ENCODE results near the gene MAST2. TPM values are rescaled to one million over a fixed set of nuclear protein-coding genes. Genes with fewer than 3 reads are reported as not detected.

The MAST2 gene
- total RNA-seq, 6 experiments from 2014 or later, result 27.8 to 40.7 (median 29.7) TPM

- Mint-ChIP-seq H3K27ac (no peak overlapping the region), H3K36me3 (ENCODE audit: low read depth) (peaks cover 10% of the 10 kb centered on the region; the same call in 1 of the 2 replicates), H3K27me3 (ENCODE audit: insufficient read depth) (no peaks in the 10 kb centered on the region), H3K9me3 (no peaks in the 10 kb centered on the region), H3K4me3 (no peak overlapping the region), H3K4me1 (ENCODE audit: low read depth) (no peaks in the 10 kb centered on the region)
- DNase-seq, result no peak
- peak; percentile 19; the same call in 1 of the 2 replicates for TF ChIP-seq CTCF (IDR thresholded peaks at IDR 0.05)
Measured at GRCh38 chr1:46021046-46021996, 217.9 kb downstream of the MAST2 start.

- no peak for TF ChIP-seq CTCF (IDR thresholded peaks at IDR 0.05)
- H3K4me1 Mint-ChIP-seq (ENCODE audit: low read depth), result 0 out of 2 replicates have a peak, but pooled peaks cover 6% of the 10 kb centered on the region
- DNase-seq, result no peak
- no peaks in the 10 kb centered on the region; the same call in 1 of the 2 replicates for H3K27me3 Mint-ChIP-seq (ENCODE audit: insufficient read depth)
- H3K36me3 Mint-ChIP-seq (ENCODE audit: low read depth), result peaks cover 12% of the 10 kb centered on the region
- no peak overlapping the region for H3K27ac Mint-ChIP-seq
- H3K9me3 Mint-ChIP-seq, result no peaks in the 10 kb centered on the region
- H3K4me3 Mint-ChIP-seq, result no peak overlapping the region
Measured at GRCh38 chr1:46026531-46026930, 223.1 kb downstream of the MAST2 start.

- H3K36me3 Mint-ChIP-seq (ENCODE audit: low read depth), result peaks cover 13% of the 10 kb centered on the region
- TF ChIP-seq CTCF (IDR thresholded peaks at IDR 0.05), result no peak
- 0 out of 2 replicates have a peak, but pooled peaks cover 6% of the 10 kb centered on the region for H3K4me1 Mint-ChIP-seq (ENCODE audit: low read depth)
- no peak overlapping the region for H3K27ac Mint-ChIP-seq
- H3K4me3 Mint-ChIP-seq, result no peak overlapping the region
- H3K9me3 Mint-ChIP-seq, result no peaks in the 10 kb centered on the region
- H3K27me3 Mint-ChIP-seq (ENCODE audit: insufficient read depth), result no peaks in the 10 kb centered on the region; the same call in 1 of the 2 replicates
- no peak for DNase-seq
Measured at GRCh38 chr1:46027788-46028573, 224.6 kb downstream of the MAST2 start.

- Mint-ChIP-seq H3K36me3 (ENCODE audit: low read depth) (peaks cover 4% of the 10 kb centered on the region), H3K9me3 (no peaks in the 10 kb centered on the region), H3K27ac (peak overlapping the region; percentile 50), H3K4me3 (no peak overlapping the region), H3K4me1 (ENCODE audit: low read depth) (0 out of 2 replicates have a peak, but pooled peaks cover 6% of the 10 kb centered on the region), H3K27me3 (ENCODE audit: insufficient read depth) (no peaks in the 10 kb centered on the region; the same call in 1 of the 2 replicates)
- DNase-seq, result no peak
- TF ChIP-seq CTCF (IDR thresholded peaks at IDR 0.05), result no peak
Measured at GRCh38 chr1:46030074-46030870, 226.9 kb downstream of the MAST2 start.

Measured in HFFc6 (cell line).